Activated CD4-positive, alpha-beta T cell treated with anti-CD3 and anti-CD28 coated beads, Interleukin-2, Interleukin-6, amounts not matched to agents 100 ng/mL and 50 ng/mL, durations not matched to agents 16 hours and 8 hours (primary cell): ENCODE results near the gene PEX11G.

Experiments
- DNase-seq: peaks from one replicate; pipeline ENCODE4 v3.0.0-alpha.2; 2020

PEX11G gene

GRCh38 chr19:7427944-7428343 is 60.9 kb downstream of the PEX11G start:
- DNase-seq, result peak; percentile 47

DNA sequence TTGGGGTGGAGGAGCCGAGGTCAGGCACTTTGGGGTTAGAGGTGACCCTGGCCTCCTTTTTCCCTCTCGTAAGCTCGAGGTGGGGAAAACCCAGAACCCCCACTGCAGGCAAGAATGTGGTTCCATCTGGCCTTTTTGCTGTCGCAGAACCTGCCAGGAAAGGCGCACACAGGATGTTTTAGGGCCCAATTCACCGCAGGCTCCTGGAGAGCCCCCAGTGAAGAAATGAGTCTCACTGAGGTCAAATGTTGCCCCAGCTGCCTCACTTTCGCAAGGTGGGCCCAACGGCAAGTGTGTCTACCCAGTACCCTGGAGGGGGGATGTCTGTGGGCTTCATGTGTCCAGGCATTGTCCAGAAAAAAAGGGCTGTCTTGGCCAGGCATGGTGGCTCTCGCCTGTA is 61.8 kb downstream of the PEX11G start:
- peak; percentile 76 for DNase-seq
